Measurements from ENCODE around the gene THBS1.

THBS1 gene

DNA sequence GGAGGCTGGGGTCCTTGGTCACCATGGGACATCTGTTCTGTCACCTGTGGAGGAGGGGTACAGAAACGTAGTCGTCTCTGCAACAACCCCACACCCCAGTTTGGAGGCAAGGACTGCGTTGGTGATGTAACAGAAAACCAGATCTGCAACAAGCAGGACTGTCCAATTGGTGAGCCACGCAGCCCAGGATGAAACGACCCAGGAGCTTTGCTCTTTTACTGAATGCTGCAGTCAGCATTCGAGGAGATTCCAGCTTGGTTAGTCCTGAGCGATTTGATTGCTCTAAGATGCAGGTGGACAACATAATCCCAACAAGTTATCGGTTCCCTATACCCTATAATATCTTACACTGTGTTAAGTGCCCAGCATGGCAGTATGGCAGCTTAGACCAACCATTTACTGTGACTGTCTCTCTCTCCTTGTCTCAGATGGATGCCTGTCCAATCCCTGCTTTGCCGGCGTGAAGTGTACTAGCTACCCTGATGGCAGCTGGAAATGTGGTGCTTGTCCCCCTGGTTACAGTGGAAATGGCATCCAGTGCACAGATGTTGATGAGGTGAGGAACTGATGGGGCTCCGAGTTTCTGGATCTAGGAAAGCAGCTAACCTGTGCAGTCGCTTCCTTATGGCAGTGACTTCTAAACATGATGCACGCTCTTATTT is 7.8 kb downstream of the THBS1 start:
- DNase-seq (ENCODE audit: low read depth in 3 of 3), result no peak

DNA sequence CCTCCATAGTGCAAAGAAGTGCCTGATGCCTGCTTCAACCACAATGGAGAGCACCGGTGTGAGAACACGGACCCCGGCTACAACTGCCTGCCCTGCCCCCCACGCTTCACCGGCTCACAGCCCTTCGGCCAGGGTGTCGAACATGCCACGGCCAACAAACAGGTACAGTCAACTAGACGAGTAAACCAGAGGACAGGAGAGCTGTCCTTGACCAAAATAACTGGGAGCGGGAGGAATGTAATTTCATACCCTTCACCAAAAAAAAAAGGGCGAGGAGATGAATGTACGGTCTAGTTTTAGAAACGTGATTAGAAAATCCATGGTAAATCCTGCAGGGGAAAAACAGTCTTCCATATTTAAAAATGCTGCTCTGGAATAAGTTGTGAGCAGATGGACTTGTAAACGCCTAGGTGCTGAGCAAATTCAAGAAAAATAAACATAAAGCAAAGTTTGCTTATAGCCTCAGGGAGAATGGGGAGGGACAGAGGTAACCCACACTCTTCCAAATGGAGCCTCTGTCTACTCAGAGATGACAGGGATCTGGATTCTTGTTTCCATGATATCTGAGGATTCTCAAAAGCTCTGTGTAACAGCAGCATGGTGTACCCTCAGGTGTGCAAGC is 8.4 kb downstream of the THBS1 start:
- DNase-seq (ENCODE audit: low read depth in 3 of 3), result no peak

DNA sequence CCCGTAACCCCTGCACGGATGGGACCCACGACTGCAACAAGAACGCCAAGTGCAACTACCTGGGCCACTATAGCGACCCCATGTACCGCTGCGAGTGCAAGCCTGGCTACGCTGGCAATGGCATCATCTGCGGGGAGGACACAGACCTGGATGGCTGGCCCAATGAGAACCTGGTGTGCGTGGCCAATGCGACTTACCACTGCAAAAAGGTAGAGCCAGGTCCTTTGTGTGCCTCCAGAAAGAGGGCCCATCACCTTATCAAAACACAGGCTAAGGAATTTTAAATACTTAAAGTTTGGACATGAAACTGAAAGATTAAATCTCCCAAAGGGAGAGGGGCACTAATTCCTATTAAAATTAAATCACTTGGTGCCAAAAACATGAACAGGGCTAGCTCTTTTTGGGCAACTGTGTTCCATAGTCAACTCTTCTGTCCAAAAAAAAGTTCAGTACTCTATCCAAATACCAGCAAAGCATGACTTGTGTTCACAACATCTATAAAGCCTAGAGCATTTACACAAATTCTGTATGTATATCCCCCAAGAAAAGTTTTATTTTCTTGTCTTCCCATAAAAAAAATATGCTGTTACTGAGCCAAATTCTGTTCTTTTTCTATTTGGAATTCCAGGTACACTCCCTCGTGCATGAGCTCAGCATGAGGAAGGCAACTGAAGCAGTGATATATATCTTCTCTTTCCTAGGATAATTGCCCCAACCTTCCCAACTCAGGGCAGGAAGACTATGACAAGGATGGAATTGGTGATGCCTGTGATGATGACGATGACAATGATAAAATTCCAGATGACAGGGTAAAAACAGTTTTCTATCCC is 9.2 kb downstream of the THBS1 start:
- no peak for DNase-seq (ENCODE audit: low read depth in 3 of 3)

DNA sequence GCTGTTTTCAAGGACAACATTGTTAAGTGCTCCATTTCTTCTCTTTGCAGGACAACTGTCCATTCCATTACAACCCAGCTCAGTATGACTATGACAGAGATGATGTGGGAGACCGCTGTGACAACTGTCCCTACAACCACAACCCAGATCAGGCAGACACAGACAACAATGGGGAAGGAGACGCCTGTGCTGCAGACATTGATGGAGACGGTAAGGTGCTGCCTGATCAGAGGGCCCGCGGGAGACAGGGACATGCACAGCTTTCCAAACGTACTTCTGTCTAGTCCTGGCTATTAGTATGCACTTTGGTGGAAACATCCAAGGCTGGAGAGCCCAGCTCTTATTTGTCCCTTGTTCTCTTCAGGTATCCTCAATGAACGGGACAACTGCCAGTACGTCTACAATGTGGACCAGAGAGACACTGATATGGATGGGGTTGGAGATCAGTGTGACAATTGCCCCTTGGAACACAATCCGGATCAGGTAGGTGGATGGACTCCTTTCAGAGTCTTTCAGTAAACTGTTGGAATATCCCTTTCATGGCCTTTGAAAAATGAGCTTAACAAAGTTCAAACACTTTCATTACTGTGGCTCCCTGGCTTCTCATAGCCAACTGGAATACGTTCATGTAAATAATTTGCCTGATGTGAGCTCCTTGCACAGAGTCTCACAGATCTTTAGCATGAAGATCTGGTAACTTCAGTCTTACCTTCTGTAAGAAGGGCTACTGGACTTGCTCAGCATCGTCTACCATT is 10.4 kb downstream of the THBS1 start:
- DNase-seq (ENCODE audit: low read depth in 3 of 3), result no peak

DNA sequence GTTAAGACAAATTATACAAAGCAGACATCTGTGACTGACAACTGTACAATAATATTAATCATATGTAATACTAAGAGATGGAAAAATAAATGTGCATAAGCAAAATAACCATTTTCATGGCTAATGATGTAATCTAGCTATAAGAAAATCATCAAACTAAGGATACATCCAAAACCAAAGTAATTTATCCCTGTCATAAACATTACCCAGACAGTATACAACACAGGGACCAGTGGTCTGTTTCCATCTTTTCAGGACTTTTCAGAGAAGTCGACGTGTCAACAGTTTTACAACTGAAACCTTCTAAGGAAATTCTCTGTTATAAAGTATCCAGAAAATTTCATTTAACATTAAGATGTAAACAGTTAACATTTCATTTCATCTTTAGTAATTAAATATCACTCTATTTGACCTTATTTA is 11.0 kb downstream of the THBS1 start:
- no peak for DNase-seq (ENCODE audit: low read depth in 3 of 3)

DNA sequence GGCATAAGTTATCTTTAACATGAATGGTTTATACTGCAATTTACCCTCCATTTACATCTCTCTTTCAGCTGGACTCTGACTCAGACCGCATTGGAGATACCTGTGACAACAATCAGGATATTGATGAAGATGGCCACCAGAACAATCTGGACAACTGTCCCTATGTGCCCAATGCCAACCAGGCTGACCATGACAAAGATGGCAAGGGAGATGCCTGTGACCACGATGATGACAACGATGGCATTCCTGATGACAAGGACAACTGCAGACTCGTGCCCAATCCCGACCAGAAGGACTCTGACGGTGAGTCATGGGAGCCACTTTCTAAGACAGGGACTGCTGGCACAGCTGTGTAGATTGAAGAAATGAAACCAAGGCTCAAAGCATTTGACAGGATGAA is 11.6 kb downstream of the THBS1 start:
- no peak for DNase-seq (ENCODE audit: low read depth in 3 of 3)

DNA sequence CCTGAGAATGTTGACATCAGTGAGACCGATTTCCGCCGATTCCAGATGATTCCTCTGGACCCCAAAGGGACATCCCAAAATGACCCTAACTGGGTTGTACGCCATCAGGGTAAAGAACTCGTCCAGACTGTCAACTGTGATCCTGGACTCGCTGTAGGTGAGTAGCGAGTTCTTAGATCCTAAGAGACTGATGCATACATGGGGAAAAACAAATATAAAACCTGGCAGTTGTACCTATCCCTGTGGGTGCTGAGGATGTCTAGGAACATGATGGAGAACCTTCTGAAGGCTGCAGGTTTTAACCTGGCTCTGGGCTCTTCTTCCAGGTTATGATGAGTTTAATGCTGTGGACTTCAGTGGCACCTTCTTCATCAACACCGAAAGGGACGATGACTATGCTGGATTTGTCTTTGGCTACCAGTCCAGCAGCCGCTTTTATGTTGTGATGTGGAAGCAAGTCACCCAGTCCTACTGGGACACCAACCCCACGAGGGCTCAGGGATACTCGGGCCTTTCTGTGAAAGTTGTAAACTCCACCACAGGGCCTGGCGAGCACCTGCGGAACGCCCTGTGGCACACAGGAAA is 12.3 kb downstream of the THBS1 start:
- DNase-seq (ENCODE audit: low read depth in 3 of 3), result no peak

DNA sequence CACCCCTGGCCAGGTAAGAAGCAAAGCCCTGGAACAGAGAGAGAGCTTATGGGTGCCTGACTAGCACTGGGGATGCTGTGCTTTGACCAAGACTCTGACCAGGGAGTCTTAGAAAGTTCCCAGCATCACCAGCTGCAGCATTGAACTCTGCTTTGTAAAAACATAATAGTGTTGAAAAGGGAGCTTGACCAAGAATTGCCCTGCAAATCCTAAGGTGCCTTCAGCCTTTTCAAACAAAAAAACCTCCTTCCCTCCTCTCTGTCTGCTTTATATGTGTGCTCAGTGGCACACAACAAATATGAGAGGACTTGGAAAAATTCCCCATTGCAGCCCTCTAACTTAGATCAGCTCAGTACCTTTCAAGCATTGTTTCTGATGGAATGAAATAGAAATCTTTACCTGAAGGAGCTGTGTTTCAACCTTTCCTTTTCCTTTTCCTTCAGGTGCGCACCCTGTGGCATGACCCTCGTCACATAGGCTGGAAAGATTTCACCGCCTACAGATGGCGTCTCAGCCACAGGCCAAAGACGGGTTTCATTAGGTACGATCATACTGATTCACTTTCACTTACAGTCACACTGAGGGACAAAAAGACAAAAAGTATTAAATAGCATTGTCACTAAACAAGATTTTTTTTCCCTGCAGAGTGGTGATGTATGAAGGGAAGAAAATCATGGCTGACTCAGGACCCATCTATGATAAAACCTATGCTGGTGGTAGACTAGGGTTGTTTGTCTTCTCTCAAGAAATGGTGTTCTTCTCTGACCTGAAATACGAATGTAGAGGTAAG is 13.0 kb downstream of the THBS1 start:
- DNase-seq (ENCODE audit: low read depth in 3 of 3), result no peak

DNA sequence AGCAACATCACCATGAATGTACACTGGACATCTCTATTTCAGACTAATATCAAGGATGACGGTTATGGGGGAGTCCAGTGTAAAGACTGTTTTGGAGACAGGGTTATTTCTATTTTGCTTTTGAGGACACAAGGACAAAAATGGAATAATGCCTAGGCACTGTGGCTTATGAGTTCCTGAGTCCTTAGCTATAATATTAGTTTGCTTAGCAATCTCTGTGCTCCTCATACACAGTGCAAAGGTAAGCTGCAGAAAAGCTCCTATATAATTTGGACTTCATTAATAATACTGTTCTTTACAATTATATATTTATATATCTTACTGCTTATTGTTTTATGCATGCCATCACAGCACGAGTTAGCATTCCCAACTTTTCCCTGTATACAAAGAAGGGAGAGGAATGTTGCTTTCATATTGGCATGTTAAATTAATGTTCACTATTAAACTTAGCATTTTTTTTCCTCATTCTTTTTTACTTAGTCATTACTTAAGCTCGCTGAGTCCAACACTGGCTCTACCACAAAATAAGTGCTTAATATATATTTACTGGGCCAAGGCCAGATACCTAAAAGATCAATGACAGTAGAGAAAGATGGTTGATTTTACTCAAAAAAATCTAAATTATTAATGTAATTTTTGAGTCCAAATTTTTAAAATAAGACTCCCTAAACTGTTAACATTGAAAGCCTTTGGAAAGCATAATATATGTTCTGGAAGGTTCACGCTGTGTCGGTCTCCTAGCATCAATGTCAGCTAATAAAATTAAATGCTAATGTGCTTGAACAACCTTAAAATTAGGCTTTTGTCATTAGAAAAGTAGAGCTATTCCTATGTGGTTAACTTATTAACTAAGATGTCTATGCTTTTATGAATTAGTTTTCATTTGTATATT is 13.8 kb downstream of the THBS1 start:
- no peak for DNase-seq (ENCODE audit: low read depth in 3 of 3)

DNA sequence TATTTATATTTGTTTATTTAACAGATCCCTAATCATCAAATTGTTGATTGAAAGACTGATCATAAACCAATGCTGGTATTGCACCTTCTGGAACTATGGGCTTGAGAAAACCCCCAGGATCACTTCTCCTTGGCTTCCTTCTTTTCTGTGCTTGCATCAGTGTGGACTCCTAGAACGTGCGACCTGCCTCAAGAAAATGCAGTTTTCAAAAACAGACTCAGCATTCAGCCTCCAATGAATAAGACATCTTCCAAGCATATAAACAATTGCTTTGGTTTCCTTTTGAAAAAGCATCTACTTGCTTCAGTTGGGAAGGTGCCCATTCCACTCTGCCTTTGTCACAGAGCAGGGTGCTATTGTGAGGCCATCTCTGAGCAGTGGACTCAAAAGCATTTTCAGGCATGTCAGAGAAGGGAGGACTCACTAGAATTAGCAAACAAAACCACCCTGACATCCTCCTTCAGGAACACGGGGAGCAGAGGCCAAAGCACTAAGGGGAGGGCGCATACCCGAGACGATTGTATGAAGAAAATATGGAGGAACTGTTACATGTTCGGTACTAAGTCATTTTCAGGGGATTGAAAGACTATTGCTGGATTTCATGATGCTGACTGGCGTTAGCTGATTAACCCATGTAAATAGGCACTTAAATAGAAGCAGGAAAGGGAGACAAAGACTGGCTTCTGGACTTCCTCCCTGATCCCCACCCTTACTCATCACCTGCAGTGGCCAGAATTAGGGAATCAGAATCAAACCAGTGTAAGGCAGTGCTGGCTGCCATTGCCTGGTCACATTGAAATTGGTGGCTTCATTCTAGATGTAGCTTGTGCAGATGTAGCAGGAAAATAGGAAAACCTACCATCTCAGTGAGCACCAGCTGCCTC is 14.7 kb downstream of the THBS1 start:
- DNase-seq (ENCODE audit: low read depth in 3 of 3), result no peak

DNA sequence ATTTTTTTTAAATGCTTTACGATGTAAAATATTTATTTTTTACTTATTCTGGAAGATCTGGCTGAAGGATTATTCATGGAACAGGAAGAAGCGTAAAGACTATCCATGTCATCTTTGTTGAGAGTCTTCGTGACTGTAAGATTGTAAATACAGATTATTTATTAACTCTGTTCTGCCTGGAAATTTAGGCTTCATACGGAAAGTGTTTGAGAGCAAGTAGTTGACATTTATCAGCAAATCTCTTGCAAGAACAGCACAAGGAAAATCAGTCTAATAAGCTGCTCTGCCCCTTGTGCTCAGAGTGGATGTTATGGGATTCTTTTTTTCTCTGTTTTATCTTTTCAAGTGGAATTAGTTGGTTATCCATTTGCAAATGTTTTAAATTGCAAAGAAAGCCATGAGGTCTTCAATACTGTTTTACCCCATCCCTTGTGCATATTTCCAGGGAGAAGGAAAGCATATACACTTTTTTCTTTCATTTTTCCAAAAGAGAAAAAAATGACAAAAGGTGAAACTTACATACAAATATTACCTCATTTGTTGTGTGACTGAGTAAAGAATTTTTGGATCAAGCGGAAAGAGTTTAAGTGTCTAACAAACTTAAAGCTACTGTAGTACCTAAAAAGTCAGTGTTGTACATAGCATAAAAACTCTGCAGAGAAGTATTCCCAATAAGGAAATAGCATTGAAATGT is 15.6 kb downstream of the THBS1 start:
- no peak for DNase-seq (ENCODE audit: low read depth in 3 of 3)

DNA sequence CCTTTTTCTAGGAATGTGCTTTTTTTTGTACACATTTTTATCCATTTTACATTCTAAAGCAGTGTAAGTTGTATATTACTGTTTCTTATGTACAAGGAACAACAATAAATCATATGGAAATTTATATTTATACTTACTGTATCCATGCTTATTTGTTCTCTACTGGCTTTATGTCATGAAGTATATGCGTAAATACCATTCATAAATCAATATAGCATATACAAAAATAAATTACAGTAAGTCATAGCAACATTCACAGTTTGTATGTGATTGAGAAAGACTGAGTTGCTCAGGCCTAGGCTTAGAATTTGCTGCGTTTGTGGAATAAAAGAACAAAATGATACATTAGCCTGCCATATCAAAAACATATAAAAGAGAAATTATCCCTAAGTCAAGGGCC is 16.5 kb downstream of the THBS1 start:
- DNase-seq (ENCODE audit: low read depth in 3 of 3), result no peak

DNA sequence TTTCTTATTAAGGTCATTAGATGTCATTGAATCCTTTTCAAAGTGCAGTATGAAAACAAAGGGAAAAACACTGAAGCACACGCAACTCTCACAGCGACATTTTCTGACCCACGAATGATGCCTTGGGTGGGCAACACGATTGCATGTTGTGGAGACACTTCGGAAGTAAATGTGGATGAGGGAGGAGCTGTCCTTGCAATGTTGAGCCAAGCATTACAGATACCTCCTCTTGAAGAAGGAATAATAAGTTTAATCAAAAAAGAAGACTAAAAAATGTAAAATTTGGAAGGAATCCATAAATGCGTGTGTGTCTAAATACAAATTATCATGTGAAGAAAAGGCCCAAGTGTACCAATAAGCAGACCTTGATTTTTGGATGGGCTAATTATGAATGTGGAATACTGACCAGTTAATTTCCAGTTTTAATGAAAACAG is 16.9 kb downstream of the THBS1 start:
- no peak for DNase-seq (ENCODE audit: low read depth in 3 of 3)

DNA sequence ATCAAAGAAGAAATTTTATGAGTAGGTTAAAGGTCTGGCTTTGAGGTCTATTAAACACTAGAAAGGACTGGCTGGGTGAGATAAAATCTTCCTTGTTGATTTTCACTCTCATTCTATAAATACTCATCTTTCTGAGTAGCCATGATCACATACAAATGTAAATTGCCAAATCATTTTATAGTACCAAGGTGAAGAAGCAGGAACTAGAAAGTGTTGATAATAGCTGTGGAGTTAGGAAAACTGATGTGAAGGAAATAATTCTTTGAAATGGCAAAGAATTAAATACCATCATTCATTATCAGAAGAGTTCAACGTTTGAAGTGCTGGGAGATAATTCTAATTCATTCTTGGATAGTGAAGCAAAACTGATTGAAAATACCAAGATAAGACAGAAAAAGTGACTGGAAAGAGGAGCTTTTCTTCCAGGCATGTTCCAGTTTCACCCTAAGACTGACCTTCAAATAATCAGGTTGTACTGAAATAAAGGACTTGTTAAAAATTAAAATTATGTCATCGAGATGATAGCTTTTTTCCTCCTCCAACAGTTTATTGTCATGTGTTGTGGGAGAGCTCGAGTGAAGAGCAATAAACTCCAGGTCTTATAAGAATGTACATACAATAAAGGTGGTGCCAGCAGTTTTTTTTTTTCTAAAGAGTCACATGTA is 17.4 kb downstream of the THBS1 start:
- no peak for DNase-seq (ENCODE audit: low read depth in 3 of 3)

DNA sequence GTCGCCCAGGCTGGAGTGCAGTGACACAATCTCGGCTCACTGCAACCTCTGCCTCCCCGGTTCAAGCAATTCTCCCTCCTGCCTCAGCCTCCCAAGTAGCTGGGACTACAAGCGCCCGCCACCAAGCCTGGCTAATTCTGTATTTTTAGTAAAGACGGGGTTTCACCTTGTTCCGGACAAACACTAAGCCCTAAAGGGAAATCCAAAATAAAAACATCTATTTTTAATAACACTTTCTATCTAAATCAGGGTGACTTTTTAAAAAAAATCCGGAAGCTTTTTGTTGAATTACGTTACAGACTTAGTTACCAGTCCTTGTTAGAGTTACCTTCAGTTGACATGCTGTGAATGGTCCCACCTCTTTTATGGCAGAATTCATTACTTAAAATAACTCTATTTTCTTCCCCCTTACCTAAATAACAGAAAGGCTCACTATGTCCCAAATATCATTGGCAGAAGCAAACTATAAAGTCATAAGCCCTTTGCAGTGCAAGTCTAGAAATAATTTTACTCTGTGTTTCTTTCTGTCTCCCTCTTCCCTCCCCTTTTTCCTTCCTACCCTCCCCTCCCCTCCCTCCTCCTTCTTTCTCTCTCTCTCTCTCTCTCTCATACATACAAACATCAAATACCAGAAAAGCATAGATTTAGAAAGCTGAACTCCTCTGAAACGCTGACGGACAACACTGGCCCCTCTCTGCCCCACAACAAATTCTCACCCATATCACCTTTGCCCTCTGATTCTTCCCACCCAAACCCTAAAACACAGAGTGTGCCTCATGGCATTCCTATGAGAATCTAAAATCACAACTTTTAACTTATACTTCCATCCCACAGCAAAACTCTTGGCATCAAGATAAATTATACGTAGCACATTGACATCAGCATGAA is 18.3 kb downstream of the THBS1 start:
- DNase-seq (ENCODE audit: low read depth in 3 of 3), result no peak

DNA sequence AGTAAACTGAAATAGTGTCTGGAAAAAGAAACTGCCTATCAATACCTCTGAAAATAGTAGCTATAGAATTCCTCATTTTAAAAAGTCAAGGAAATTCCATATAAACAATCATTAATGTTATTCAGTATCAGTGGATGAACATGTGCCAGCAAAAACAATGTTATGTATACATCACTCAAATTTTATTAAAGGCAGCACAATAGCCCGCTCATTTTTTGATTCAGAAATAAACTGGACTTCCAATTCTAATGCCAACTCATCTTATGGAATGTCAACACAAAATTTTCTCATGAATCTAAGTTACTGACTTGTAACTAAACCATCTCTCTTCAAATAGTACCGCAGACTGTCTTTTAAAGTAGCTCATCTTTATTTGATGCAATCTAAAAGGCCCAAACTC is 19.0 kb downstream of the THBS1 start:
- no peak for DNase-seq (ENCODE audit: low read depth in 3 of 3)

DNA sequence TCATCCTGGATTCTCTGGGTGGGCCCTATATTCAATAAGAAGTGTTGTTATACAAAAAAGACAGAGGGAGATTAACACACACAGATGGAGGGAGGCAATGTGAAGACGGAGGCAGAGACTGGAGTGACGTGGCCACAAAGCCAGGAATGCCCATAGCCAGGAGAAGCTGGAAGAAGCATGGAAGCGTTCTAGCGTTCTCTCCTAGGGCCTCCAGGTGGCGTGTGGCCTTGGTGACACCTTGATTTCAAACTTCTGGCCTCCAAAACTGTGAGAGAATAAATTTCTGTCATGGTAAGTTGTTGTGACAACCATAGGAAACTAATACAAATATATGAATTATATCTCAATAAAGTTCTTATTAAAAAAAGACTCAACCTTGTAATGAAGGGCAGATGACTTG is 21.3 kb downstream of the THBS1 start:
- no peak for DNase-seq (ENCODE audit: low read depth in 3 of 3)

Measured in stimulated activated CD4-positive, alpha-beta T cell treated with anti-CD3 and anti-CD28 coated beads, TNF-alpha, amount 100 ng/mL, for 48 hours (primary cell).